ELF-1 (cell line): ENCODE data around the gene NPB.
A peak's percentile ranks its signal among the peaks of the same experiment; 100 is the strongest.

Source experiments
- DNase-seq: peaks from one replicate; pipeline ENCODE4 v3.0.0-alpha.2; 2016; ENCODE audit warnings: low read depth, low spot score

Gene NPB

GRCh38 chr17:81925860-81926450 lies 23.9 kb downstream of the NPB start:
- no peak for DNase-seq

- DNase-seq = peak; percentile 85
Measured at GRCh38 chr17:81926451-81927151, 24.6 kb downstream of the NPB start.

- no peak for DNase-seq
Measured at GRCh38 chr17:81927152-81927652, 25.2 kb downstream of the NPB start.

GRCh38 chr17:81927653-81928543 lies 25.9 kb downstream of the NPB start, which contains the start of gene MAFG:
MAFG (minus strand) TSS chr17:81927735; CDS start chr17:81923185, 4,550 bp downstream.
- peak; percentile 99 for DNase-seq

- peak; percentile 54 for DNase-seq
Measured at GRCh38 chr17:81928544-81929252, 26.7 kb downstream of the NPB start.

GRCh38 chr17:81929253-81930141 lies 27.5 kb downstream of the NPB start:
- no peak for DNase-seq

GRCh38 chr17:81930142-81931125 lies 28.4 kb downstream of the NPB start:
- no peak for DNase-seq

GRCh38 chr17:81931189-81931556 lies 29.1 kb downstream of the NPB start:
- no peak for DNase-seq

GRCh38 chr17:81931557-81932332 lies 29.7 kb downstream of the NPB start:
- DNase-seq = no peak

- DNase-seq = no peak
Measured at GRCh38 chr17:81932333-81932983, 30.4 kb downstream of the NPB start.

GRCh38 chr17:81933178-81933699 lies 31.2 kb downstream of the NPB start:
- no peak for DNase-seq

GRCh38 chr17:81934098-81934757 lies 32.2 kb downstream of the NPB start:
- no peak for DNase-seq

GRCh38 chr17:81934850-81935708 lies 33.0 kb downstream of the NPB start:
- DNase-seq = no peak

- no peak for DNase-seq
Measured at GRCh38 chr17:81935709-81936084, 33.7 kb downstream of the NPB start.

- no peak for DNase-seq
Measured at GRCh38 chr17:81939218-81939617, 37.2 kb downstream of the NPB start.

GRCh38 chr17:81939881-81940385 lies 37.9 kb downstream of the NPB start:
- DNase-seq = no peak
